ENCODE results near the gene MCTP1.

- TF ChIP-seq, protein P1, sequence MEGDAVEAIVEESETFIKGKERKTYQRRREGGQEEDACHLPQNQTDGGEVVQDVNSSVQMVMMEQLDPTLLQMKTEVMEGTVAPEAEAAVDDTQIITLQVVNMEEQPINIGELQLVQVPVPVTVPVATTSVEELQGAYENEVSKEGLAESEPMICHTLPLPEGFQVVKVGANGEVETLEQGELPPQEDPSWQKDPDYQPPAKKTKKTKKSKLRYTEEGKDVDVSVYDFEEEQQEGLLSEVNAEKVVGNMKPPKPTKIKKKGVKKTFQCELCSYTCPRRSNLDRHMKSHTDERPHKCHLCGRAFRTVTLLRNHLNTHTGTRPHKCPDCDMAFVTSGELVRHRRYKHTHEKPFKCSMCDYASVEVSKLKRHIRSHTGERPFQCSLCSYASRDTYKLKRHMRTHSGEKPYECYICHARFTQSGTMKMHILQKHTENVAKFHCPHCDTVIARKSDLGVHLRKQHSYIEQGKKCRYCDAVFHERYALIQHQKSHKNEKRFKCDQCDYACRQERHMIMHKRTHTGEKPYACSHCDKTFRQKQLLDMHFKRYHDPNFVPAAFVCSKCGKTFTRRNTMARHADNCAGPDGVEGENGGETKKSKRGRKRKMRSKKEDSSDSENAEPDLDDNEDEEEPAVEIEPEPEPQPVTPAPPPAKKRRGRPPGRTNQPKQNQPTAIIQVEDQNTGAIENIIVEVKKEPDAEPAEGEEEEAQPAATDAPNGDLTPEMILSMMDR (IDR thresholded peaks at IDR 0.05) = no peak
- no peak for TF ChIP-seq ZFX (IDR thresholded peaks at IDR 0.05; ENCODE audit: borderline replicate concordance)
Measured at GRCh38 chr5:94690778-94691177, 594.1 kb downstream of the MCTP1 start.
